Measurements from ENCODE around the gene ADTRP.

DNA sequence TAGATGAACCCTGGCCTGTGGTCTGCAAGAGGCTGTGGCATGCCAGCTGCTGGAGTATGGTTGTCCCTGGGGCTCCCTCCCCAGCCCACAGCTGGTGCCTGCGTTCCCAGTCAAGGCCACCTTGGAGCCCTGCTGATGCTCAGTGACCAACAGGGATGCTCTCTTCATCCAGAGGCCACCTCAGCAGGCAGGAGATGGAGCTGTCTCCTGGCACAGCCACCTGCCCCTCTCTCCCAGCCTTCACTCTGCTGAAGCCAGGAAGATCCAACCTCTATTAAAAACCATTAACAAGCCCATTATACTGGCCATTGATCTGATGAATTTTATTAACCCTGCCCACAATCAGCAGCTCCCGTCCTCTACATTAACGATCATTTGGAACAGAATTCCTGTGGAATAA lies 40.4 kb downstream of the ADTRP start:
- TF ChIP-seq ARHGAP35 (CRISPR knock-in tag; IDR thresholded peaks at IDR 0.05; ENCODE audit: borderline replicate concordance) (no peak), SOX6 (IDR thresholded peaks at IDR 0.05) (no peak), SOX6 (CRISPR knock-in tag; IDR thresholded peaks at IDR 0.05) (no peak), KDM5A (IDR thresholded peaks at IDR 0.05; ENCODE audit: borderline replicate concordance, low read length) (no peak), U2AF2 (IDR thresholded peaks at IDR 0.05; ENCODE audit: low read depth, low read length) (no peak), CBFB (CRISPR knock-in tag; IDR thresholded peaks at IDR 0.05) (no peak), ZNF740 (CRISPR knock-in tag; IDR thresholded peaks at IDR 0.05) (no peak), POLR2A (IDR thresholded peaks at IDR 0.05; ENCODE audit: insufficient read depth in 1 of 2, low read depth in 2 of 2, low read length in 2 of 2) (no peak), ZNF761 (CRISPR knock-in tag; conservative IDR thresholded peaks at IDR 0.05) (no peak)
- TF ChIP-seq, protein P1, sequence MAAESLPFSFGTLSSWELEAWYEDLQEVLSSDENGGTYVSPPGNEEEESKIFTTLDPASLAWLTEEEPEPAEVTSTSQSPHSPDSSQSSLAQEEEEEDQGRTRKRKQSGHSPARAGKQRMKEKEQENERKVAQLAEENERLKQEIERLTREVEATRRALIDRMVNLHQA (CRISPR knock-in tag; IDR thresholded peaks at IDR 0.05): no peak
- TF ChIP-seq, protein P2, sequence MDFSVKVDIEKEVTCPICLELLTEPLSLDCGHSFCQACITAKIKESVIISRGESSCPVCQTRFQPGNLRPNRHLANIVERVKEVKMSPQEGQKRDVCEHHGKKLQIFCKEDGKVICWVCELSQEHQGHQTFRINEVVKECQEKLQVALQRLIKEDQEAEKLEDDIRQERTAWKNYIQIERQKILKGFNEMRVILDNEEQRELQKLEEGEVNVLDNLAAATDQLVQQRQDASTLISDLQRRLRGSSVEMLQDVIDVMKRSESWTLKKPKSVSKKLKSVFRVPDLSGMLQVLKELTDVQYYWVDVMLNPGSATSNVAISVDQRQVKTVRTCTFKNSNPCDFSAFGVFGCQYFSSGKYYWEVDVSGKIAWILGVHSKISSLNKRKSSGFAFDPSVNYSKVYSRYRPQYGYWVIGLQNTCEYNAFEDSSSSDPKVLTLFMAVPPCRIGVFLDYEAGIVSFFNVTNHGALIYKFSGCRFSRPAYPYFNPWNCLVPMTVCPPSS (IDR thresholded peaks at IDR 0.05): no peak

Data from HepG2 (cell line).